Diencephalon (tissue), 1 donor: ENCODE data around the gene DPYSL5. TPM values are rescaled to one million over a fixed set of nuclear protein-coding genes. Genes with fewer than 3 reads are reported as not detected.

Source experiments
- total RNA-seq: library from RNA; depleted of rRNA; stranded (reverse); fragments of >200 nt; gene quantifications from one replicate; pipeline ENCODE4 v1.2.3, GENCODE V29; 2014

The DPYSL5 gene, protein sequence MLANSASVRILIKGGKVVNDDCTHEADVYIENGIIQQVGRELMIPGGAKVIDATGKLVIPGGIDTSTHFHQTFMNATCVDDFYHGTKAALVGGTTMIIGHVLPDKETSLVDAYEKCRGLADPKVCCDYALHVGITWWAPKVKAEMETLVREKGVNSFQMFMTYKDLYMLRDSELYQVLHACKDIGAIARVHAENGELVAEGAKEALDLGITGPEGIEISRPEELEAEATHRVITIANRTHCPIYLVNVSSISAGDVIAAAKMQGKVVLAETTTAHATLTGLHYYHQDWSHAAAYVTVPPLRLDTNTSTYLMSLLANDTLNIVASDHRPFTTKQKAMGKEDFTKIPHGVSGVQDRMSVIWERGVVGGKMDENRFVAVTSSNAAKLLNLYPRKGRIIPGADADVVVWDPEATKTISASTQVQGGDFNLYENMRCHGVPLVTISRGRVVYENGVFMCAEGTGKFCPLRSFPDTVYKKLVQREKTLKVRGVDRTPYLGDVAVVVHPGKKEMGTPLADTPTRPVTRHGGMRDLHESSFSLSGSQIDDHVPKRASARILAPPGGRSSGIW
- total RNA-seq = 181 TPM

DNA sequence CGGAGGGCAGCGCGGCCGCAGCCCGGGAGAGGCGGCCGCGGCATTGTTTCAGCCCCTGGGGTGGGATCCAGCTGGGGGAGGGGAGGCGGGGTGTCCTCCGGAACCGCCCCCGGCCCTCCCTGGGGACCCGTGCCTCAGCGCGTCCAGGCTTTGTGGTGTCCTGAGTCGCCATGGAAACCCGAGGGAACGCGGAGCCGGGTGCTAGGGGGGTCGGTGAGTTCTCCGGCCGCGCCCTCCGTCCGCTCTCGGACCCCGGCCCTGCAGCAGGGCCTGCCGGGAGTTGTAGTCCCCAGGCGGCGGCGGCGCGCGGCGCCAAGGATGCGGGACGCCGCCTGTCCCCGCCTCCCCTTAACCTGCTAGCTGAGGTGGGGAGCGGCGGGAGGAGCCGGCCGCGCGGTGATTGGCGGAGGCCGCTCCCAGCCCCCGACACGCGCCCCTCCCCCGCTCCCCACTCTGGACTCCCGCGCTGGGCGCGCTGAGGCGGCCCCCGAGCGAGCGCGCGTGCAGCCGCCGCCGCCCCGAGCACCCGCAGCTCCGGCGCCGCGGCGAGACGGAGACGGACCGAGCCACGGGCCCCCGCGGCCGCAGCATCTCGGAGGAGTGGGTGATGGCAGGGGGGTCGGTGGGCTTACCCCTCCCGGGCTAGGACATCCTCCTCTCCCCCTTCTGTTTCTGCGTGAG is at the start of gene DPYSL5:
Gene DPYSL5, plus strand, starts transcription at position 478 of the 681 bp plus-strand sequence. CDS start 50,368 bp downstream, outside the sequence.

DNA sequence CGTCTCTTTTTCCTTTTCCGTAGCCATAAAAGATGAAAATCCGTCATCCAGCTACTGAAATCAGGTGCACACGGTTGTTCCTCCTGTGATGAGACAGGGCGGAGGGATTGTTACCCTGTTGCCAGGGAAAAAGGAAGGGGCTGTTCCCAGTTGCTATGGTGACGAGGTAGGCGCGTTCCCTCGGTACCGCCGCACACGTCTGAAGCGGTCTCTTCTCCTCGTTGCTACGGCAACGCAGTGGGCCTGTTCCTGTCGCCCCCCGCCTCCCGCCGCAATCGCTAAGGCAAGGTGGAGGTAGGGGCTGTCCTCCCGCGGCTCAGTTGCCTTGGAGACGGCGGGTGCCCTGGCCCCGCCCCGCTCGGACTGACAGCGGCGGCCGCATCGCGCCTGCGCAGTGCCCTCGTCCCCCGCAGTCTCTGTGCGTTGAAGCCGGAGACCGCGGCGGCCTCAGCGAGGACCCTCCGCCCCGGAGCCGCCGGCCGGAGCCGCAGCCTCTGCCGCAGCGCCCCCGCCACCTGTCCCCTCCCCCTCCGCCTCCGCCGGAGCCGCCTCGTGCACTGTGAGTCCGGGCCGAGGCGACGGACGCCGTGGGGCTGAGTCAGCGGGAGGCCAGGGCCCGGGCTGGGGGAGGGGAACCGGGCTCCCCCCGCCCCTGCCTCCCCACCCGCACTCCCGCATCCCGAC is 122.5 kb downstream of the DPYSL5 start, which contains the start of gene MAPRE3:
Gene MAPRE3, plus strand, starts transcription at position 394 of the 684 bp plus-strand sequence. CDS start 51,582 bp downstream, outside the sequence.

Other genes with a start within 250 kb of the DPYSL5 start
- gene CIB4, start 206.8 kb upstream of the DPYSL5 start, total RNA-seq = not detected
- gene KCNK3, start 155.4 kb upstream of the DPYSL5 start, total RNA-seq = 10.1 TPM
- 29.8 TPM for gene SLC35F6, start 83.8 kb upstream of the DPYSL5 start, total RNA-seq
- 3.2 TPM for gene CENPA, start 62.1 kb upstream of the DPYSL5 start, total RNA-seq
- gene MAPRE3, start 122.5 kb downstream of the DPYSL5 start, total RNA-seq = 39.9 TPM
- gene TMEM214, start 184.8 kb downstream of the DPYSL5 start, total RNA-seq = 14.5 TPM
- gene AGBL5, start 203.5 kb downstream of the DPYSL5 start, total RNA-seq = 28.6 TPM
- 158 TPM for gene OST4, start 223.5 kb downstream of the DPYSL5 start, total RNA-seq
- 6.2 TPM for gene EMILIN1, start 230.5 kb downstream of the DPYSL5 start, total RNA-seq
- 8.8 TPM for gene KHK, start 238.6 kb downstream of the DPYSL5 start, total RNA-seq